Heart left ventricle (tissue), 13 donors: Measurements from ENCODE around the gene HMSD.
A peak's percentile ranks its signal among the peaks of the same experiment; 100 is the strongest.

Source experiments
- POLR2A ChIP-seq, 2 donors: fragments of 450-650 bp; IDR thresholded peaks; one replicate each; pipeline ENCODE4 v1.6.1; 2017; ENCODE audit warnings: antibody characterized with exemption in 2 of 2, mild to moderate bottlenecking in 2 of 2, moderate library complexity in 2 of 2
- TF ChIP-seq, protein P1 (sequence below), 12 donors: fragments of 200-600 bp; sonication (generic) in 4 of 12; IDR thresholded peaks; one replicate each; pipeline versions ENCODE4 v1.5.0 to v1.8.0; 2018 to 2022; ENCODE audit warnings: antibody characterized with exemption in 12 of 12, mild to moderate bottlenecking in 5 of 12
- donor health status: ischemic (EF 13 %, LVEDD 7.1; RV severe dilation, severe dysfunction).
- donor health status: DM: no; HTN: yes; CAD: no.
- donor health status: DM: no; HTN: no; CAD: no.
- donor health status: ischemic (EF 25% LVEDD 6.9; RV normal size, moderate dysfunction).
- donor health status: ischemic (EF 25% LVEDD 5.7; RV mildly dilated, moderate dysfunction).
- donor health status: ischemic (EF 35%, LVEDD 5.7; RV mildly dilated, moderate dysfunction).
- donor health status: nonischemic (EF 11% LVEDD 7.7; RV severe dilation, severe dysfunction).
- donor health status: DM: yes; HTN: yes; CAD: no.
- donor health status: PGD.
- donor health status: ischemic (EF 29% LVEDD 5.4; RV normal size, mild dysfunction).
- donor health status: nonischemic (EF 23%, LVEDD 6.1; RV moderate dilation, normal function).

DNA sequence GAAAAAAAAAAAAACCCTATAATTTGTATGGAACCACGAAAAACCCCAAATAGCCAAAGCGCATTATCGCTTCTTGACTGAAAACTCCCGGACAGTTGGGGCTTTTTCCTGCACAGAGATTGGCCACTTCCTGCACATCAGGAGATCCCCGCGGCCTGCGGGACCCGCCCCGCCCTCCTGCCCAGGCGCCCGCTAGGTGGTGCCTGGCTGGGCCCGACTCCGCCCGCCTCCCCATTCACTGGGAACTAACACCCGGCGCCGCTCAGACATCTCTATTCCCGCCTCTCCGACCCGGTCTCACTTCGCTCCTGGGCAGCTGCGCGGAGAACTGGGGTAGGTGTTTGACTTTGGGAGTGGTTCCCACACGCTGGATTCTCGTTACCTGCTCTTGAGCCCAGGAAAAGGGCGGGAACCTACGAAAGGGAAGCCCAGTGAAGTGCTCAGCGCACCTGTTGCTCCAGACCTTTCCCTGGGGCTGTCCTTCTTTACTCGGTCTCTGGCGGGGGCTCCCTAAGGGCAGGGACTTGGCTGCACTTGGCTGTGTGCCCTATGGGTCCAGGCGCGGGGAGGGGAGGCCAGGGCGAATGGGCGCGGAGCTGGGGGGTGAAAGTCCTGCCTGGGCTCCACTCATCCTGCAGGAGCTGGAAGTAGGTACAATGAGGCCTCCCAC is at the start of gene HMSD:
- TF ChIP-seq, protein P1, sequence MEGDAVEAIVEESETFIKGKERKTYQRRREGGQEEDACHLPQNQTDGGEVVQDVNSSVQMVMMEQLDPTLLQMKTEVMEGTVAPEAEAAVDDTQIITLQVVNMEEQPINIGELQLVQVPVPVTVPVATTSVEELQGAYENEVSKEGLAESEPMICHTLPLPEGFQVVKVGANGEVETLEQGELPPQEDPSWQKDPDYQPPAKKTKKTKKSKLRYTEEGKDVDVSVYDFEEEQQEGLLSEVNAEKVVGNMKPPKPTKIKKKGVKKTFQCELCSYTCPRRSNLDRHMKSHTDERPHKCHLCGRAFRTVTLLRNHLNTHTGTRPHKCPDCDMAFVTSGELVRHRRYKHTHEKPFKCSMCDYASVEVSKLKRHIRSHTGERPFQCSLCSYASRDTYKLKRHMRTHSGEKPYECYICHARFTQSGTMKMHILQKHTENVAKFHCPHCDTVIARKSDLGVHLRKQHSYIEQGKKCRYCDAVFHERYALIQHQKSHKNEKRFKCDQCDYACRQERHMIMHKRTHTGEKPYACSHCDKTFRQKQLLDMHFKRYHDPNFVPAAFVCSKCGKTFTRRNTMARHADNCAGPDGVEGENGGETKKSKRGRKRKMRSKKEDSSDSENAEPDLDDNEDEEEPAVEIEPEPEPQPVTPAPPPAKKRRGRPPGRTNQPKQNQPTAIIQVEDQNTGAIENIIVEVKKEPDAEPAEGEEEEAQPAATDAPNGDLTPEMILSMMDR (IDR thresholded peaks at IDR 0.05), result peak in 7 of 12 donors; percentile 17 to 50 (median 42)
- no peak for TF ChIP-seq POLR2A (IDR thresholded peaks at IDR 0.05)
